HG03575 (cell line): ENCODE results near the gene LMLN.
"Not testable (repeated sequence)": the region's sequence is repeated elsewhere in the genome, so short reads cannot be mapped to it uniquely, and the experiment has no call there.

ENCODE experiments used
- ATAC-seq: cut with Tn5 transposase; IDR thresholded peaks from one replicate; pipeline ENCODE4 v1.9.1; 2021; ENCODE audit not compliant: unreplicated experiment, insufficient number of reproducible peaks, low FRiP score; ENCODE audit errors: extremely low read depth

The LMLN gene

DNA sequence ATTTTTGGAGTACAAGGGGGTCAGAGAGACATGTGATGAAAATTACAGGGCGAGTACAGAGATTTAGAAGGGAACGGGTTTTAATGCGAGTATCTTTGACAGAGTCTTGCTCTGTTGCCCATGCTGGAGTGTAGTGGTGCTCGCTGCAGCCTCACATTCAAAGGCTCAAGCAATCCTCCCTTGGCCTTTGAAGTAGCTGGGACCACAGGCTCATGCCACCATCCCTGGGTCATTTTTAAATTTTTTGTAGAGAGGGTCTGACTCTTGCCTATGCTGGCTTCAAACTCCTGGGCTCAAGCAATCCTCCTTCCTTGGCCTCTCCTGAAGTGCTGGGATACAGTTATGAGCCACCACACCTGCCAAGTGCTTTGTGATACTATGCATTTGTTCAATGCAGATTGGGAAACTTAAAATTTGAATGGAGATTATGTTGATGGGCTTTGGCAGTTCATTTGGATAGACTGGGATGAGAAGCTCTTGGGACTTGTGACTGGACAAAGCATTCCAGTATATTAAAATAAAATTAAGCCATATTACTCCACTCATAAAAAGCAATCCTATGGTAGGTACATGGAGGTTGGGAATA, 4.0 kb upstream of the LMLN start:
- no peak for ATAC-seq

DNA sequence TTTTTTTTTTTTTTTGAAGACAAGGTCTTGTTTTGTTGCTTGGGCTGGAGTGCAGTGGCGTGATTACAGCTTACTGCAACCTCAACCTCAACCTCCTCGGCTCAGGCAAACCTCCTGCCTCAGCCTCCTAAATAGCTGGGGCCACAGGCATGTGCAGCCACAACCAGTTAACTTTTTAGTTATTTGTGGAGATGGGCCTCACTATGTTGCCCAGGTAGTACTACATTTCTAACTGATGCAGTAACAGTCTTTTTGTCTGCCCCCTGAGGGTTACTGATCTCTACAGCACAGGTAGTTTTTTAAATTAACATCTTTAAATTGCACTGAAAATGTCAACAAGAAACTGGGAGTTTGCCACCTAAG, 3.4 kb upstream of the LMLN start:
- no peak for ATAC-seq

DNA sequence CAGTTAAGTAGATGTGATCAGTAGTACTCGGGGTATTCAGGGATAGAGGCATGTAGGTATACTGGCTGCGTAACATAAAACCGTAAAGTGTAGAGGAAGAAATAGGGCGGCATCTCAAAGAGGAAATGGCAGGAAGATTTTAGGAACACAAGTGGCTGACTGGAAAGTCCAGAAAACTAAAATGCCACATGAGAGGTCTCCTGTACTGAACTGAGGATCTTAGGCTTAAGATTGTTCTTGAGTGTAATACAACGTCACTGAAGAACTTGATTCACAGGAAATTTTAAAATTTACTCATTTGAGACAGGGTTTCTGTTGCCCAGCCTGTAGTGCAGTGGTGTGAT, 2.3 kb upstream of the LMLN start:
- no peak for ATAC-seq

DNA sequence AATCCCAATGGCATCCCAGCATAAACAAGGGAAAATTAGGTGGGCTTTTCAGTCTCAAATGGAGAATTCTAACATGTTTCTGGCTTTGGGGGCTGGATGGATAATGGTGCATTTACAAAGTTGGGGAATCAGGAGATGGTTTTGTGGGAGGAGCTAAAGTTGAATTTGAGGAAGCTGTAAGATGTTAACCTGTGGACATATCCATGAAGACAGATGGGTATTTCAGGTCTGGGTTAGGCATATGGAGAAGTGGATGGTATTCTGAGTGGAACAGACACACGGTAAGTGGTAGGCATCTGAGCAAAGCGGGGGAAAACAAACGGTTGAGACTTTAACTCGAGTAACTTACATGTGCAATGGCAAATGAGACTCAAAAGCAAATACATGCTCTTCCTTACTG, 1.7 kb upstream of the LMLN start:
- no peak for ATAC-seq

DNA sequence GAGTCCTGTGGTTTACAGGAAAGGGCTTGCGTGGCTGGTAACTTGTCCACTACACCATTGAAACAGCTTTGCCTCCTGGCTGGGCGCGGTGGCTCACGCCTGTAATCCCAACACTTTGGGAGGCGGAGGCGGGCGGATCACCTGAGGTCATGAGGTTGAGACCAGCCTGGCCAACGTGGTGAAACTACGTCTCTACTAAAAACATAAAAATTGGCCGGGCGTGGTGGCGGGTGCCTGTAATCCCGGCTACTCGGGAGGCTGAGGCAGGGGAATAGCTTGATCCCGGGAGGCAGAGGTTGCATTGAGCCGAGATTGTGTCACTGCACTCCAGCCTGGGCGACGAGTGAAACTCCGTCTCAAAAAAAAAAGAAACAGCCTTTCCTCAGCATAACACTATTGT, 1.2 kb upstream of the LMLN start:
- not testable (repeated sequence) for ATAC-seq

DNA sequence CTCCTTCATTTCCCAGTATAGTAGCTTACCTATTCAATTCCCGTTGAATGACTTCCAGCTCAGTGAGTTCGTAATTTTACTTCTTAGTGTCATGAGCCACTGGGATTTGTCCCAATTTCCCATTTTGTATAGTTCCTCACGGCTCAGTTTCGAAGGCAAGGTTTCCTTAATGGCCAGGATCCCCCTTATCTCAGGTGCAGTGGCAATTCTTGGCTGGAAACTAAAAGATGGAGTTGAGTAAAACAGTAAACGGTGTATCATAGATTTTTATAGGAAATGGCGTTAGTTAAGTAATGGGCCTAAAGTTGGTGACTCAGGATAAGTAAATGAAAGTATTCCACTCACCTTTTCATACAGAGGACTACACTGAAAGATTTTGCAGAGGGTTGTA, 522 bp upstream of the LMLN start:
- no peak for ATAC-seq

DNA sequence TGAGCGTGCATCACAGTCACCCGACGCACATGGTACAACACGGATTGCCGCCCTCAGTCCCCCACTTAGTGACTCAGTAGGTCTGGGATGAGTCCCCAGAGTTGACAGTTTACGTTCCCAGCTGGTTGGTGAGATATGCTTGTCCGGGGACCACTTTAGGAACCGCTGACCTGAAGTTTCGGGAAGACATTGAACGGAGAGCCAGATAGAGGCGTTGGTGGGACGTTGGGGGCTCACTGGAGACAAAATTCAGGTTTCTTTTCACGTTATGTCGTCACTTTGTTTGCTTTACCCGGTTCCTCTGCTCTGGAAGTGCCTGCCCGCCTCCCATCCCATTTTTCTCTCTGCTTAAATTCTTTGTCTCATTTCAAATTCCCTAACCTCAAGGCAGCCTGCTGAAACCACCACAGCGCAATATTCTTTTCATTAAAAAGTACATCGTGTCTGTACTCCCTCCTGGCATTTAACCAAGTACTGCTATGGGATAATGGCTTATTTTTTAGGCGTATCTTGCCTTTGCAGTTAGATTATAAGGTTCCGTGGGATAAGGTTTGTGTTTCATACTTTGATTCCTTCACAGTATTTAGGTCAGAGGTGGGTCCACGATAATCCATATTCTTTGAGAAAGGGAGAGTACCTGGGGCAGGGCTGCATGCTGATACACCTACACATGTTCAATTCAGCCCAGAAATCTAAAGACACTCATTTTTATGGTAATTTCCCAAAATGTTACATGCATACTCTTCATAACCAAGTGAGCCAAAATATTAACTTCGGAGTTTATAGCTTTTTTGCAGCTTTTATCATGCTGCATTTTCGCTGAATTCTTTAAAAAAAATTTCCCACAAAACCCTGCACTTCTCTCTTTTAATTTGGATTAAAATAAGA, 921 bp downstream of the LMLN start:
- ATAC-seq: no peak

DNA sequence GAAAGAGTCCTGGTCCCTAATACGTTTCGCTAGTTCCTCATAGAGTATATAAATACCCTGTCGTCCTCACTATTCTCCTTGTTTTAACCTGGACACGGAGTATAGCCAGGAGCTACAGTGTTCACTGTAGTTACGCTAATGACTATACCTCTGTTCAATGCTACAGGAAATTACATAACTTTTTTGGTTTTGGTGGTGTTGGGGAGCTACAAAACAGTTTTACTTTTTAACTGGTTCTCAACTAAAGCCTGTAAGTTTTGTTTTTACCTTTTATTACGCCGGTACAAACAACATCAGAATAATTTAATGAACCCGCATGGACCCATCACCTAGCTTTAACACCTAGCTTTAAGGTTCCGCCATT, 1.5 kb downstream of the LMLN start:
- no peak for ATAC-seq

DNA sequence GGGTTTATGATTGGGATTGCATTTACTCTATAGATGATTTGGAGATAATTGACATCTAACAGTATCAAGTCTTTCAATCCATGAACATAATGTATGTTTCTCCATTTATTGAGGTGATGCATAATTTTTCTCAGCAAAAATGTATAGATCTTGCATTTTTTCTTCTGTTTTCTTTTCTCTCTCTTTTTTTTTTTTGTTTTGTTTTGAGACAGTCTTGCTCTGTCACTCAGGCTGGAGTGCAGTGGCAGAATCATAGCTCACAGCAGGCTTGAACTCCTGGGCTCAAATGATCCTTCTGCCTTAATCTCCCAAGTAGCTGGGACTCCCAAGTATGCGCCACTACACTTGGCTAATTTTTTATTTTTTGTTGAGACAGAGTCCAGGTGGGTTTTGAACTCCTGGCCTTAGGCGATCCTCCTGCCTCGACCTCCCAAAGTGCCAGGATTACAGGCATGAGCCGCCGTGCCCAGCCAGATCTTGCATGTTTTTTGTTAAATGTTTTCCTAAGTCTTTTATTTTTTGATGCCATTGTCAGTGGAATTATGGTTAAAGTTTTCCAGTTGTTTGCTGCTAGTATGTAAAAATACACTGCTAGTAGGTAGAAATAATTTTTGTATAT, 3.1 kb downstream of the LMLN start:
- no peak for ATAC-seq

DNA sequence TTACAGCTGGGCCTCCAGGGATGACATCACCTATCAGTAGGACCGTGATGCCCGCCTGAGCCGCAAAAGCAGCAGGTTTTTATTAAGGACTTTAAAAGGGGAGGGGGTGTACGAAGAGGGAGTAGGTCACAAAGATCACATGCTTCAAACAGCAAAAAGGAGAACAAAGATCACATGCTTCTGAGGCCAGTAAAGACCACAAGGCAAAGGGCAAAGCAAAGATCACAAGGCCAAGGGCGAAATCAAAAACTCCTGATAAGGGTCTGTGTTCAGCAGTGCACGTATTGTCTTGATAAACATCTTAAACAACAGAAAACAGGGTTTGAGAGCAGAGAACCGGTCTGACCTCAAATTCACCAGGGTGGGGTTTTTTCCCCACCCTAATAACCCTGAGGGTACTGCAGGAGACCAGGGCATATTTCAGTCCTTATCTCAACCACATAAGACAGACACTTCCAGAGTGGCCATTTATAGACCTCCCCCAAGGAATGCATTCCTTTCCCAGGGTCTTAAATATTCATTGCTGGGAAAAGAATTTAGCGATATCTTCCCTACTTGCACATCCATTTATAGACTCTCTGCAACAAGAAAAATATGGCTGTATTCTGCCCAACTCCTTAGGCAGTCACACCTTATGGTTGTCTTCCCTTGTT, 7.4 kb downstream of the LMLN start:
- ATAC-seq: not testable (repeated sequence)

DNA sequence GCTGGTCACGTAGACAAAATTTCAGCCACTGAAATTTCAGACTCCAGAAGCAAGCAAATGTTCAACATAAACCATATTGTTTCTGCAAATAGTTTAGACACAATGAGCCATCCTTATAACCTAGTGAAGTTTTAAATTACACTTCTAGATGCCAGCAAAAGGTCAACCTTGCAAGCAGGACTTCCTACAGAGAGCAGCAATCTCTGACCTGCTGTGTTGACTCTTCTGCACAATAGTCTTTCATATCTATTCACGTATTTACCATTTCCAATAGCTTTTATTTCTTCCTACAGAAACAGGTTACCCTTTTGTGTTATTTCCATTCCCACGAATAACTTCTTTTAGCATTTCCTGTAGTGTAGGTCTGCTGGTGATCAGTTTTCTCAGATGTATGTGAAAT, 10.6 kb downstream of the LMLN start:
- no peak for ATAC-seq

DNA sequence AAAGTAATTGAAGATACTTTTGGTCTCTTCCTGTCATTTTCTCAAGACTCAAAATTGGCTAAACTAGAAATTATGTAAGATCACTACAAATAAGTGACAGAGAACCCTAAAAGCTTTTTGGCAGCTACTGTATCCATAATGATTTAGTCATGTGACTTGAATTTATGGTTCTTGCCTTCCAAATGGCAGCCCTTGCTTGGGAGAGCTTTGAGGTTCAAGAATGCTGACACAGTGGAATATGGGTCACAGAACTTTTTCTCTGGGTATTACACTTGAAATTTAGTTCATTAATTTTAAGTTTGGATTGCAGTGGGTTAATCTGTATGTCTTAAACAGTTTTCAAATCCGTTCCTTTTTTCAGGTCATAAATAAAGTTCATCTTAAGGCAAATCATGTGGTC, 14.0 kb downstream of the LMLN start:
- no peak for ATAC-seq

DNA sequence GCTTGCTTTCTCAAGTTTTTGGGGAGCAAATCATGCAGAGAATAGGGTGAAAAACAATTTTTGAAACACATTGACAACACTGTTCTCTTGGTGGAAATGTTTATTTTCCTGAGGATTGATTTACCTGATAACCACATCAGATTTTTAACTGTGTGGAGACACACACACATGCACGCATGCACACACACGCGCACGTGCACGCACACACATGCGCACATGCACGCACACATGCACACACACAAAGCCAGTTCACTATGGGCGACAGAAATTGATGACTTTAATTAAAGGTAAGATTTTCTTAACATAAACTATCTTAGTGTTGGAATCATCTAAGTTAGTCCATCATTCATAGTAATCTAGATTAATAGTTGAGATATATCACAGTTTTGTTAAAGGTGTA, 15.3 kb downstream of the LMLN start:
- ATAC-seq: no peak

DNA sequence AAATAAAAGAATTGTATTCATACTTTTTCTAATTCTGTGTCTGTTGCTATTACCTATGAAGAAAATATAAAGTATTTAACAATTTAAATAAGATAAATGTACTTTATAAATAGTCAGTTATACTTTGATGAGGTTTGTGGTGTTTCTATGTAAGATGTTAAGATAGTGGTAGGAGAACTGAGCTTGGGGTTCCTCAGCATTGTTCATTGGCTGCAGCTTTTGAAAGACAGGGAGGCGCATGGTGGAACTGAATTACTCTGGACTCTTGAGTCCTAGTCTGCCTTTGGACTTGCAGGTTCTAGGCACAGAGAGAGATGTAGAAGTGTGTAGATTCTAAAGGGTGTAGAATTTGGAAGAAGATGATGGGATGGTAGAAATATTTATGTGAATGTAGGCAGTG, 23.1 kb downstream of the LMLN start:
- no peak for ATAC-seq

DNA sequence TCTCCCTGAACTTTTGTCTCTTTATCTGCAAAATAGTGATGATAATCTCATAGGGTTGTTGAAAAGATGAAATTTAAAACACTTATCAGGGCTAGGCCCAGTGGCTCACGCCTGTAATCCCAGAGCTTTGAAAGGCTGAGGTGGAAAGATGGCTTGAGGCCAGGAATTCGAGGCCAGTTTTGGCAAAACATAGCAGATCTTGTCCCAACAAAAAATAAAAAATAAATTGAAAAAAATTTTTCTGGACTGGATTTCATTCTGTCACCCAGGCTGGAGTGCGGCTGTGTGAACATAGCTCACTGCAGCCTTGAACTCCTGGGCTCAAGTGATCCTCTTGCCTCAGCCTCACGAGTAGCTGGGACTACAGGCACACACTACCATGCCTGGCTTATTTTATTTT, 29.6 kb downstream of the LMLN start:
- ATAC-seq: no peak

DNA sequence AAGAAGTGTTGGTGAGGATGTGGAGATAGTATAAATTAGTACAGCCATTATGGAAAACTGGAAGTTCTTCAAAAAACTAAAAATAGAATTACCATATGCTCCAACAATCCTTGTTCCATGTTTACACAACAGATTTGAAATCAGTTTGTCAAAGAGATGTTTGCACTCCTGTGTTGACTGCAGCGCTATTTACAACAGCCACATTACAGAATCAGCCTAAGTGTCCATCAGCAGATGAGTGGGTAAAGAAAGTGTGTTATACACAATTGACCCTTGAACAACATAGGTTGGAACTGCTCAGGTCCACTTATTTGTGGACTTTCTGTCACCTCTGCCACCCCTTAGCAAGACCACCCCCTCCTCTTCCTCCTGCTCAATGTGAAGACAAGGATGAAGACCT, 34.7 kb downstream of the LMLN start:
- ATAC-seq: no peak

DNA sequence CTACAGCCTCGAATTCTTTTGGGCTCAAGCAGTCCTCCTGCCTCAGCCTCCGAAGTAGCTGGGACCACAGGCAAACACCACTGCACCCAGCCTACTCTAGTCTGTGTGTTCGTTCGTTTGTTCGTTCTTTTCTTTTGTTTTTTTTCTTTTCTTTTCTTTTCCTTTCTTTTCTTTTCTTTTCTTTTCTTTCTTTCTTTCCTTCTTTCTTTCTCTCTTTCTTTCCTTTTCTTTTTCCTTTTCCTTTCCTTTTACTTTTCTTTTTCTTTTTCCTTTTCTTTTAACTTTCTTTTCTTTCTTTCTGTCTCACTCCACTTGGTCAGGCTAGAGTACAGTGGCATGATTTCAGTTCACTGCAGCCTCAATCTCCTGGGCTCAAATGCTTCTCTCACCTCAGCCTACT, 36.8 kb downstream of the LMLN start:
- ATAC-seq: no peak

DNA sequence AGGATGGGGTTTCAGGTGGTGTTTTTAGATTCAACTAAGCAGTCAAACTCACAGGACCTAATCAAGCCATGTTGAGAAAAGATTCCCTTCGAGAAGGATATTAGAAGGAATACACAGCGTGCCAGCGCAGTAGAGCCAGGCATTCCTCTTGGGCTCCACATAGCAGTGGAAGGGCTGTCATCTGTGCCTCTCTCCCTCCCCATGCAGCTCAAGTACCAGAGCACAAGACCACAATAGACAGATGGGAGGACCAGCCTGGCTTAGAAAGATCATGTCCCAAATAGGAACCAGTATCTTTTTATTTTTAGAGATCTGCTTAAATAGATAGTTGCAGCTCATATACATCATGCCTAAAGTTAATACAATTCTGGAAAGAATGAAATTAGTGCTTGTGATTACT, 37.9 kb downstream of the LMLN start:
- ATAC-seq: no peak

DNA sequence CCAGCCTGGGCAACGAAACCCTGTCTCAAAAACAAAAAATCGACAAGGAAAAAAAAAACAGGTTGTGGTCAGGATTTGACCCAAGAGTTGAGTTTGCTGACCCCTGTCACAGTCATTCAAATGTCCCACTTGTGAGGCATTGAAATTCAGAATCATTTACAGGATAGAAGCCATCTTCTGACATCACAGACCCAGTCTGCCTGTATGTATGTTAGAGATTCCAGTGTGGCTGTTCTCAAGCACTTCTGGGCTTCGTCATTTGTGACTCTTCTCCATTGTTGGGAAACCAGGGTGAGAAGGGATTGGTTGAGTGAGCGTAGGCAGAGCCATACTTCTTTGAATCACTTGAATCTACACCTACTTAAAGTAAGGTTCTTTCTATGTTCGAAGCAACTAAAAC, 57.1 kb downstream of the LMLN start:
- ATAC-seq: no peak

DNA sequence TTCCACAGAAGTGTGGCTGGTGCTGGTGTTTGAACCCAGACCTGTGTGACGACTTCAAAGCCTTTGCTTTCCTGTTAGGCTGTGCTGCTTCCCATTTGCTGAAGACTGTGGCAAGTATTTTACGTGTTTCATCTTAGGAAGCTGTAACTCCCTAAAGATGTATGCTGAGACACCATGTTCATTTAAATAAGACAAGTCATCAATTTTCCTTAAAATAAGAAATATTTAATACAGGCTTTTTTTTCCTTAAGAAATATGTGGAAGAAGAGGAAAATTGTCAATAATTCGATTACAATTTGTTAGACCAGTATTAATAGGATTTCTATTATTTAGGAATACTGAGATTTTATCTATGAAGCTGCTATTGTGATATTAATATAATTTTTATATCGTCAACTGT, 58.4 kb downstream of the LMLN start:
- ATAC-seq: no peak
